MCF 10A (cell line): ENCODE results near the gene OR2A7. TPM values are rescaled to one million over a fixed set of nuclear protein-coding genes. Genes with fewer than 3 reads are reported as not detected.
"Not testable (repeated sequence)": the region's sequence is repeated elsewhere in the genome, so short reads cannot be mapped to it uniquely, and the experiment has no call there.

Experiments used
- BruUV-seq: library from RNA; stranded (reverse); fragments of 400-500 nt; replicated peaks from 2 replicates; lab custom pipeline; 2021; lab: Mats Ljungman, UMichigan
- CTCF ChIA-PET: fragments of 300-600 bp; sonication (Branson Sonifier 250); formaldehyde crosslinking; extraction: SDS; loops from one replicate; lab custom pipeline; 2021; ENCODE audit warnings: antibody characterized with exemption, inconsistent platforms; lab: Yijun Ruan, JAX
- POLR2A ChIA-PET: fragments of 300-600, 350-650 bp; sonication (Branson Sonifier 250); formaldehyde crosslinking; extraction: SDS; loops from one replicate; lab custom pipeline; 2020; ENCODE audit warnings: antibody characterized with exemption, inconsistent platforms; lab: Yijun Ruan, JAX
- DNase-seq: peaks from one replicate; pipeline ENCODE4 v3.0.0-alpha.2; 2018; ENCODE audit not compliant: unreplicated experiment
- H3K27ac Mint-ChIP-seq: one replicate; pipeline ENCODE4 v1.8.0; 2022; ENCODE audit warnings: mild to moderate bottlenecking, low read depth, mixed read lengths; ENCODE audit not compliant: unreplicated experiment
- H3K27me3 Mint-ChIP-seq: one replicate; pipeline ENCODE4 v1.8.0; 2022; ENCODE audit warnings: mixed read lengths; ENCODE audit not compliant: insufficient read depth, unreplicated experiment
- H3K36me3 Mint-ChIP-seq: one replicate; pipeline ENCODE4 v1.8.0; 2022; ENCODE audit warnings: mild to moderate bottlenecking, moderate library complexity, mixed read lengths; ENCODE audit not compliant: insufficient read depth, unreplicated experiment
- H3K4me1 Mint-ChIP-seq: one replicate; pipeline ENCODE4 v1.8.0; 2022; ENCODE audit warnings: mixed read lengths; ENCODE audit not compliant: insufficient read depth, unreplicated experiment
- H3K4me3 Mint-ChIP-seq: one replicate; pipeline ENCODE4 v1.8.0; 2022; ENCODE audit warnings: mild to moderate bottlenecking, moderate library complexity, mixed read lengths; ENCODE audit not compliant: unreplicated experiment
- H3K9me3 Mint-ChIP-seq: one replicate; pipeline ENCODE4 v1.8.0; 2022; ENCODE audit warnings: mixed read lengths; ENCODE audit not compliant: unreplicated experiment
- intact Hi-C: fragments of 100-400 bp; cut with micrococcal nuclease; formaldehyde crosslinking; loops from 2 replicates; pipeline ENCODE4 v1.14.1; 2022
- total RNA-seq: library from RNA; stranded (reverse); gene quantifications from 2 replicates; pipeline ENCODE4 v1.2.3, GENCODE V29; 2022
- TF ChIP-seq, protein P1 (sequence below): fragments of 200-600 bp; IDR thresholded peaks from one replicate; pipeline ENCODE4 v1.8.0; 2022; ENCODE audit warnings: antibody characterized with exemption, mild to moderate bottlenecking; ENCODE audit not compliant: unreplicated experiment

The OR2A7 gene
- total RNA-seq, 1 experiment from 2014 or later, result 10.0 TPM

DNA sequence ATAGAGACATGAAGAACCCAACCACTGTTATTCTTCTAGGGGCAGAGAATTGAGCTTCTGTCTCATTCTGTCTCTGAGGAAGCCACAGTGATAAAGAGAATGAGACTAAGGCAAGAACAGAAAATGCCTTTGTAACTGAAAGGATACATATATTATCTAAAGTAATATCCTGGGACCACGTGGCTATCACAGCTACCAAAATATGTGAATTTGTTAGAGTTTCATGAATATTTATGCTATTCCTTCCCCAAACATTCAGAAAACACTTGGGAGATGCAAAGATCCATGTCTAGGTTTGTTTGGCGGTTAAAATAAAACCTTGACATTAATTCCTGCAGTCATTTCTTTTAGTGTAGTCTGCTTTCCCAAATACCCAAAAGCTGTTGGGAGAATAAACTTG, 2.5 kb downstream of the OR2A7 start:
- H3K36me3 Mint-ChIP-seq, BruUV-seq, H3K4me3 Mint-ChIP-seq, intact Hi-C loops, H3K27ac Mint-ChIP-seq, DNase-seq, CTCF ChIA-PET, H3K4me1 Mint-ChIP-seq, H3K27me3 Mint-ChIP-seq, POLR2A ChIA-PET, H3K9me3 Mint-ChIP-seq: not testable (repeated sequence)

DNA sequence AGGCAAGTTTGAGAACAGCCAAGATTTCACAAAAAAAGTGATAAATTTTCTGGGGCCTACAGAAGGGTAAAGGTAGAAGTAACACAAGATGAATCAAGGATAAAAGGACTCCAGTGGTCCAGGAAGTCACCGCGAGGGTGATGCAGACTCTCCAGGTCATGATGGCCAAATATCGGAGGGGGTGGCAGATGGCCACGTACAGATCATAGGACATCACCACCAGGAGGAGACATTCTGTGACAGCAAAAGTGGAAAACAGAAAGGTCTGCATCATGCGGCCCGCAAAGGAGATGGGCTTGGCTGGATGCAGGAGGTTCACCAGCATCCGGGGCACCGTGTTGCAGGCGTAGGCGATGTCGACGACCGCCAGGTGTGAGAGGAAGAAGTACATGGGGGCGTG, 5.5 kb downstream of the OR2A7 start:
- H3K9me3 Mint-ChIP-seq, H3K4me1 Mint-ChIP-seq, H3K27me3 Mint-ChIP-seq, H3K36me3 Mint-ChIP-seq, BruUV-seq, DNase-seq, H3K27ac Mint-ChIP-seq, POLR2A ChIA-PET, H3K4me3 Mint-ChIP-seq, intact Hi-C loops, CTCF ChIA-PET: not testable (repeated sequence)

DNA sequence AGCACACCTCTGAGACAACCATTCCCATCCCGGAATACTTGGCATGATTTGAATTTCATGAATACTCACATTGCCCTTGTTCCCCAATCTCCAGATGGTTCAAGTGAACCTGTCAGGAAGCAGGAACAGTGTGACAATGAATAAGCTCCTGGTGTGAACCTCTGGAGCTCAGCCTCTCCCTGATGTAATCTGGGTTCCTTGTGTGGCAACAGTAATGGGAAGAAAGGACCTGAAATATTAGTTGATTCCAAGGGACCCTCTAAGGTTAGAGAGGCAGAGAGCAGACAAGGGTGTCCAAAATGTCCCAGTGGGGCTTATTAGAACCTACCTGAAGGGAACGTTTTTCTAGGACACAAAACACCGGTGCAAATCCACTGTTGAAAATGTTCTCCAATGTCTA, 8.5 kb downstream of the OR2A7 start:
- Mint-ChIP-seq H3K9me3 (no peaks in the 10 kb centered on the region), H3K27me3 (no peaks in the 10 kb centered on the region), H3K4me1 (no peaks in the 10 kb centered on the region), H3K4me3 (no peak overlapping the region), H3K36me3 (no peaks in the 10 kb centered on the region), H3K27ac (peak overlapping the region; percentile 35)
- DNase-seq, result peak; percentile 79
- TF ChIP-seq, protein P1, sequence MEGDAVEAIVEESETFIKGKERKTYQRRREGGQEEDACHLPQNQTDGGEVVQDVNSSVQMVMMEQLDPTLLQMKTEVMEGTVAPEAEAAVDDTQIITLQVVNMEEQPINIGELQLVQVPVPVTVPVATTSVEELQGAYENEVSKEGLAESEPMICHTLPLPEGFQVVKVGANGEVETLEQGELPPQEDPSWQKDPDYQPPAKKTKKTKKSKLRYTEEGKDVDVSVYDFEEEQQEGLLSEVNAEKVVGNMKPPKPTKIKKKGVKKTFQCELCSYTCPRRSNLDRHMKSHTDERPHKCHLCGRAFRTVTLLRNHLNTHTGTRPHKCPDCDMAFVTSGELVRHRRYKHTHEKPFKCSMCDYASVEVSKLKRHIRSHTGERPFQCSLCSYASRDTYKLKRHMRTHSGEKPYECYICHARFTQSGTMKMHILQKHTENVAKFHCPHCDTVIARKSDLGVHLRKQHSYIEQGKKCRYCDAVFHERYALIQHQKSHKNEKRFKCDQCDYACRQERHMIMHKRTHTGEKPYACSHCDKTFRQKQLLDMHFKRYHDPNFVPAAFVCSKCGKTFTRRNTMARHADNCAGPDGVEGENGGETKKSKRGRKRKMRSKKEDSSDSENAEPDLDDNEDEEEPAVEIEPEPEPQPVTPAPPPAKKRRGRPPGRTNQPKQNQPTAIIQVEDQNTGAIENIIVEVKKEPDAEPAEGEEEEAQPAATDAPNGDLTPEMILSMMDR, result no peak
- intact Hi-C loops, result no loop called here
- POLR2A ChIA-PET, result no interaction called here
- CTCF ChIA-PET, result no interaction called here
- BruUV-seq, result no TSS peak

DNA sequence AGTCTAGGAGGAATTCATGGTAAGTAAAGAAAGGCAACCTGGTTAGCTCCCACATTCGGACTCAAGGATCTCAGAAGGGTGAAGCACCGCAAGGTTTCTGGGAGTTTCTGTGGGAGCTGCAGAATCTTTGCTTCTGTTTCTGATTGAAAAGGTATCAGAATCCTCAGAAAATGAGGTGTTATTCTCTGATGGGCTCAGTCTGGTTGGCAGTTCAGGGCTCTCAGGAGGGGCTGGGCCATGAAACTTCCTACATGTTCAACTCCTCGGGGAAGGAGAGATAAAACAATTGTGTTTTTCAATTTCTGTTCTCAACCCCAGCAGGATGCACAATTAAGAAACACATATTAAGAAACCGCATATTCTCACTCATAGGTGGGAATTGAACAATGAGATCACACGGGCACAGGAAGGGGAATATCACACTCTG, 9.1 kb downstream of the OR2A7 start:
- DNase-seq, result peak; percentile 1
- TF ChIP-seq, protein P1, result no peak
- Mint-ChIP-seq H3K4me1 (no peaks in the 10 kb centered on the region), H3K27ac (no peak overlapping the region), H3K4me3 (no peak overlapping the region), H3K36me3 (no peaks in the 10 kb centered on the region), H3K27me3 (no peaks in the 10 kb centered on the region), H3K9me3 (no peaks in the 10 kb centered on the region)
- CTCF ChIA-PET, result interaction anchor here (0.6 kb wide), 1 partner anchor 1177 kb away, joined by 3 read pairs; no protein-coding TSS in a partner anchor
- intact Hi-C loops, result no loop called here
- no TSS peak for BruUV-seq
- POLR2A ChIA-PET, result interaction anchor here (0.6 kb wide), 1 partner anchor 1984 kb away, joined by 3 read pairs; no protein-coding TSS in a partner anchor

DNA sequence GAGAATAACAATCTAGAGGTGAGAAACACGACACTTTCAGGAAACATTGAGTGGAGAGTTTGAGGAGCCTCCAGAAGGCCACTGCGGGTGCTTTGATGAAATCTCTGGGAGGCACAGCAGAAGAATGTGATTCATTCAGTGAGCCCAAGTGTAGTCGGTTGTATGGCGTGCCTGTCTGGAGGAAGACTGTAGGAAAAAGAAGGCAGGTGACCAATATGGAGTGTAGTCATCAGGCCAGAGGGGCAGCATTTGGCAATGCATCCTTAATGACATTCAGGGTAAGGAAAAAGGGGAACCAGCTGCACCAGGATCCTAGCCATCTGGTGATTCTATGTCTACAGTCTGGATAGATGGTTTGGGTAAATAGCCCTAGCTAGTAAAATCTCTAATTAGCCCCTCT, 12.3 kb downstream of the OR2A7 start:
- BruUV-seq, result not testable (repeated sequence)

DNA sequence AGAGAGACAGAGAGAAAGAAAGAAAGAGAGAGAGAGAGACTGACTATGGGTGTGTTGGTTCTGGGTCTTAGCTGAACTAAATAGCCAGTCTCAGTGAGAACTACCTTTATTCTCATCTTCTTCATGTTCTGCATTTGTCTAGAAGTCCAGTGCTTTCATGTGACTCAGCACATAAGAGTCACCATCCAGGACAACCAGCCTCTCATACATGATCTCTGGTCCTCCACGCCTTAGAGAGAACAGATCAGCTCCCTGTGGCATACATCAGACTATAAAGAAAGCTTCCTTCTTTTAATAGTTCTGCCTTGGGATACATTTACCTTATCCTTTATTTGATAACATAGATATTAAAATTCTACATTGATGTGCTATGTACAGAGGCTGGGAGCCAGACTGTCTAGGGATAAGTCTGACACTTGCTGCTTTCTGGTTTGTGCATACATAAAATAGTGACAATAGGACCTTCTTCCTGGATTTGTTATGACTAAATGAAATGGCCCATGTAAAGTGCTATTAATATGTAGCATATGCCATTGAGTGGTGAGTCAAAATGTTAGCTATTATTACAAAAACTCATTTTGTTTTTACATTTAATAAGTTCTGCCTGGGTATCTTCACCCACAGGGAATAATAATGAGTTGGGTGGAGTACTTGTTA, 16.8 kb downstream of the OR2A7 start:
- intact Hi-C loops, BruUV-seq: not testable (repeated sequence)

More for the DNA sequence above, 12.3 kb downstream of the OR2A7 start:
- intact Hi-C loops, H3K4me3 Mint-ChIP-seq, DNase-seq, H3K27ac Mint-ChIP-seq, H3K4me1 Mint-ChIP-seq, H3K27me3 Mint-ChIP-seq, H3K9me3 Mint-ChIP-seq, CTCF ChIA-PET, H3K36me3 Mint-ChIP-seq, POLR2A ChIA-PET: not testable (repeated sequence)

DNA sequence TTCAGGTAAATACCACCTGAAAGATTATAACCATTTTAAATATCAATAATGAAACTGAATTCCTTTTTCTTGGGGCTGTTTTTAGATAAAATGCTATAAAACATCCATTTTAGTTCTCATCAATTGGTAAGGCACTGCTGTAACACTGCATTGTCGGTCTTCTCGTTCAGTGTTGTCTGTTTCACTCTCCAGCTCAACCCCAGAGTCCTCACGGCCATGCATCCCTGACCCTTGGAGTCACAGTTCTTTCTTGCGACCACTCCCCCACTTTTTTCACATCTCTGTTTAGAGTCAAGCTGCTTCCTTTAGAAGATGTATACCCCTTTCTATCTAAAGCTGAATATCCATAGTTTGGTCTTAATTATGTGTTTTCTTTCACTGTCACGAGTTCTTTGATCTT, 17.6 kb downstream of the OR2A7 start:
- DNase-seq, H3K9me3 Mint-ChIP-seq, H3K27ac Mint-ChIP-seq, intact Hi-C loops, H3K4me3 Mint-ChIP-seq, H3K27me3 Mint-ChIP-seq, H3K36me3 Mint-ChIP-seq, POLR2A ChIA-PET, BruUV-seq, H3K4me1 Mint-ChIP-seq, CTCF ChIA-PET: not testable (repeated sequence)

More for the DNA sequence above, 16.8 kb downstream of the OR2A7 start:
- H3K27ac Mint-ChIP-seq, H3K4me1 Mint-ChIP-seq, POLR2A ChIA-PET, H3K27me3 Mint-ChIP-seq, DNase-seq, H3K36me3 Mint-ChIP-seq, H3K9me3 Mint-ChIP-seq, H3K4me3 Mint-ChIP-seq, CTCF ChIA-PET: not testable (repeated sequence)

DNA sequence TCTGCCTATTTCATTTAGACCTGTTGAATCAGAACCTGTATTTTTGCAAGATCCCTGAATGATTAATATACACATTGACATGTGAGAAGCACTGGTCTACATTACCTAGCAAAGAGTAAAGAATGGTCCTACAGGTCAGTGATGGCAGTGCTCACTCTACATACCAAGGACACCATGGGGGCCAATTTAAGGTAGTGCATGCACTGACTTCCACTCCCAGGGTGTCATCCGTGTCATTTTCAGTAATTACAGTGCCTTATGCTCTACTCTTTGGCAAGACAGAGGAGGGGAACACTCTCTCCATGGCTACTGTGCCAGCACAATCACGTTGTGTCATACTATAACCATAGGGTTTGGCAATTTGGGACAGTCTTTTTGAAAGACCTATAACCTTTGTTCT, 19.2 kb downstream of the OR2A7 start:
- intact Hi-C loops, CTCF ChIA-PET, H3K36me3 Mint-ChIP-seq, H3K4me1 Mint-ChIP-seq, BruUV-seq, H3K27me3 Mint-ChIP-seq, H3K9me3 Mint-ChIP-seq, H3K27ac Mint-ChIP-seq, H3K4me3 Mint-ChIP-seq, POLR2A ChIA-PET, DNase-seq: not testable (repeated sequence)
